ENCODE results near the gene FAT4. TPM values are rescaled to one million over a fixed set of nuclear protein-coding genes. Genes with fewer than 3 reads are reported as not detected.

Gene FAT4
- total and polyA plus RNA-seq, 2 of the 4 experiments (the other 2 are of a cell fraction), result 6.8 to 37.5 TPM

DNA sequence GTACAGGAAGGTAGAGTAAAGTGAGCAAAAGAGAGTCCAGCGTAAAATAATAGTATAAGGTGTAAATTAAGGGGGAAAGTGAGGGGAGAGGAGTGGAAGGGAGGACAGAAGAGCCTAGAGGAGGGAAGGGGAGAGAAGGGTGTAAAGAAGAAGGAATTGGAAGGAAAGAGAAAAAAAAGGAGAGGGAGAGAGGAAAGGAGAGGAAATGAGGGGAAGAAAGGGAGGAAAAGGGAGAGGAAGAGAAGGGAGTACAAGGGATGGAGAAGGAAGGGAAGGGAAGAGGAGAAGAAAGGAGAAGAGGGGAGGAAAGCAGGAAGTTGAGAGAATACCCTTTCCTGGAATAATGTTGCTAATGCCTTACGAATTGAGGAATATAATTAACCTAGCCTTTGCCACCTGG is 3.3 kb upstream of the FAT4 start:
- no peaks in the 10 kb centered on the region for H4K20me1 ChIP-seq (ENCODE audit: insufficient read depth, low read length)
- no peak overlapping the region for H3K9ac ChIP-seq (ENCODE audit: low read depth, low read length)
- H2BK120ac ChIP-seq (ENCODE audit: low read depth, low read length), result no peak overlapping the region
- H3K14ac ChIP-seq (replicated peaks; ENCODE audit: low read depth, low read length), result no peak overlapping the region
- peaks cover 6 to 12% of the 10 kb centered on the region in 2 experiments; a peak in 3 of 4 replicates for H3K79me1 ChIP-seq (ENCODE audit: low read depth in 1 of 2, low read length in 2 of 2)
- no peak overlapping the region for H3K27ac ChIP-seq (ENCODE audit: insufficient read depth, low read length)
- intact Hi-C loops (cut with micrococcal nuclease), result loop anchor here (5.0 to 10.0 kb wide), 4 partner anchors 313 to 1096 kb away; no protein-coding TSS in a partner anchor
- BruUV-seq (replicated peaks), result no TSS peak
- H4K8ac ChIP-seq (ENCODE audit: low read depth in 2 of 2, low read length in 2 of 2), result no peak overlapping the region
- ATAC-seq (ENCODE audit: low read depth) (no peak), DNase-seq (no peak)
- no peaks in the 10 kb centered on the region for H3K36me3 ChIP-seq (ENCODE audit: control insufficient read depth, insufficient read depth, low read length)
- H3K9me3 ChIP-seq (ENCODE audit: control insufficient read depth, insufficient read depth, low read length), result peaks cover 4% of the 10 kb centered on the region; the same call in 1 of the 2 replicates
- POLR2A ChIA-PET (ENCODE audit: unreplicated experiment), result no interaction called here
- no peak overlapping the region for H2BK20ac ChIP-seq (ENCODE audit: low read depth, low read length)
- H4K91ac ChIP-seq (ENCODE audit: insufficient read depth, low read depth, low read length), result no peak overlapping the region
- WGBS, 2 experiments (ENCODE audit: extremely low coverage in 2 of 2, insufficient read length in 1 of 2), result 77 to 100% methylated on average over 1 of the region's 2 CpGs
- no peak overlapping the region for H2BK15ac ChIP-seq (ENCODE audit: low read depth, low read length)
- CTCF ChIA-PET, result no interaction called here
- no peaks in the 10 kb centered on the region for H3K9me1 ChIP-seq (ENCODE audit: insufficient read depth, low read length)
- no peak overlapping the region for H2BK5ac ChIP-seq (ENCODE audit: low read depth, low read length, poor library complexity, severe bottlenecking)
- H3K4ac ChIP-seq (ENCODE audit: low read depth, low read length), result no peak overlapping the region
- in situ Hi-C loops (cut with MboI; ENCODE audit: low sequenced_read_pairs), result loop anchor here (5.0 to 25.0 kb wide), 4 partner anchors 431 to 1296 kb away; no protein-coding TSS in a partner anchor
- TF ChIP-seq CEBPB (IDR thresholded peaks at IDR 0.05; ENCODE audit: low read depth, low read length), result no peak
- TF ChIP-seq SMC3 (IDR thresholded peaks at IDR 0.05; ENCODE audit: low read depth, low read length), result no peak
- no peak for TF ChIP-seq POLR2A (IDR thresholded peaks at IDR 0.05; ENCODE audit: low read depth, low read length)
- TF ChIP-seq, protein P1, sequence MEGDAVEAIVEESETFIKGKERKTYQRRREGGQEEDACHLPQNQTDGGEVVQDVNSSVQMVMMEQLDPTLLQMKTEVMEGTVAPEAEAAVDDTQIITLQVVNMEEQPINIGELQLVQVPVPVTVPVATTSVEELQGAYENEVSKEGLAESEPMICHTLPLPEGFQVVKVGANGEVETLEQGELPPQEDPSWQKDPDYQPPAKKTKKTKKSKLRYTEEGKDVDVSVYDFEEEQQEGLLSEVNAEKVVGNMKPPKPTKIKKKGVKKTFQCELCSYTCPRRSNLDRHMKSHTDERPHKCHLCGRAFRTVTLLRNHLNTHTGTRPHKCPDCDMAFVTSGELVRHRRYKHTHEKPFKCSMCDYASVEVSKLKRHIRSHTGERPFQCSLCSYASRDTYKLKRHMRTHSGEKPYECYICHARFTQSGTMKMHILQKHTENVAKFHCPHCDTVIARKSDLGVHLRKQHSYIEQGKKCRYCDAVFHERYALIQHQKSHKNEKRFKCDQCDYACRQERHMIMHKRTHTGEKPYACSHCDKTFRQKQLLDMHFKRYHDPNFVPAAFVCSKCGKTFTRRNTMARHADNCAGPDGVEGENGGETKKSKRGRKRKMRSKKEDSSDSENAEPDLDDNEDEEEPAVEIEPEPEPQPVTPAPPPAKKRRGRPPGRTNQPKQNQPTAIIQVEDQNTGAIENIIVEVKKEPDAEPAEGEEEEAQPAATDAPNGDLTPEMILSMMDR (conservative IDR thresholded peaks at IDR 0.05; ENCODE audit: low read depth, low read length), result no peak
- TF ChIP-seq CHD1 (IDR thresholded peaks at IDR 0.05; ENCODE audit: low read depth, low read length), result no peak
- TF ChIP-seq, protein P2, sequence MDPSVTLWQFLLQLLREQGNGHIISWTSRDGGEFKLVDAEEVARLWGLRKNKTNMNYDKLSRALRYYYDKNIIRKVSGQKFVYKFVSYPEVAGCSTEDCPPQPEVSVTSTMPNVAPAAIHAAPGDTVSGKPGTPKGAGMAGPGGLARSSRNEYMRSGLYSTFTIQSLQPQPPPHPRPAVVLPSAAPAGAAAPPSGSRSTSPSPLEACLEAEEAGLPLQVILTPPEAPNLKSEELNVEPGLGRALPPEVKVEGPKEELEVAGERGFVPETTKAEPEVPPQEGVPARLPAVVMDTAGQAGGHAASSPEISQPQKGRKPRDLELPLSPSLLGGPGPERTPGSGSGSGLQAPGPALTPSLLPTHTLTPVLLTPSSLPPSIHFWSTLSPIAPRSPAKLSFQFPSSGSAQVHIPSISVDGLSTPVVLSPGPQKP (IDR thresholded peaks at IDR 0.05; ENCODE audit: borderline replicate concordance, low read depth, low read length), result no peak
- no peak for TF ChIP-seq NFE2L2 (IDR thresholded peaks at IDR 0.05; ENCODE audit: low read depth, low read length)
- TF ChIP-seq MAZ (IDR thresholded peaks at IDR 0.05; ENCODE audit: borderline replicate concordance, low read depth, low read length), result no peak
- dilution Hi-C loops (cut with HindIII; ENCODE audit: low sequenced_read_pairs, unreplicated experiment), result no loop called here
- H3K4me3 ChIP-seq (ENCODE audit: insufficient read depth, low read depth, low read length), result no peak overlapping the region
- H3K27me3 ChIP-seq (ENCODE audit: control insufficient read depth, insufficient read depth, low read length), result no peaks in the 10 kb centered on the region
- H2AFZ ChIP-seq (replicated peaks; ENCODE audit: low read length, poor library complexity), result no peak overlapping the region
- no peak overlapping the region for H2AK5ac ChIP-seq (ENCODE audit: low read depth, low read length)
- no peak overlapping the region for H3K23ac ChIP-seq (ENCODE audit: low read depth, low read length)
- H3K56ac ChIP-seq (ENCODE audit: extremely low read depth, insufficient read depth, low read length), result no peak overlapping the region
- H4K5ac ChIP-seq (ENCODE audit: low read depth, low read length), result no peak overlapping the region
- H3K18ac ChIP-seq (ENCODE audit: low read depth, low read length), result no peak overlapping the region
- H3K4me1 ChIP-seq (ENCODE audit: control insufficient read depth, insufficient read depth, low read length), result peaks cover 5% of the 10 kb centered on the region
- no peak overlapping the region for H3K4me2 ChIP-seq (ENCODE audit: low read depth, low read length)
- no peak overlapping the region for H2AK9ac ChIP-seq (replicated peaks; ENCODE audit: low read depth, low read length, poor library complexity)
